ENCODE measurements around the gene OSBPL7. TPM values are rescaled to one million over a fixed set of nuclear protein-coding genes. Genes with fewer than 3 reads are reported as not detected.
A peak's percentile ranks its signal among the peaks of the same experiment; 100 is the strongest.

Gene OSBPL7
- total and polyA plus RNA-seq, 2 of the 13 experiments (the other 11 are each of a cell fraction or from before 2014, with no cell fraction given) = 4.7 to 6.6 TPM

GRCh38 chr17:47850692-47851573, 29.3 kb upstream of the OSBPL7 start, which contains the start of gene SP6 (continued):
- TF ChIP-seq ARID5B (CRISPR knock-in tag; IDR thresholded peaks at IDR 0.05) (peak; percentile 73), BATF2 (CRISPR knock-in tag; IDR thresholded peaks at IDR 0.05) (no peak), SKIL (CRISPR knock-in tag; IDR thresholded peaks at IDR 0.05; ENCODE audit: borderline replicate concordance) (peak; percentile 63), ISX (CRISPR knock-in tag; conservative IDR thresholded peaks at IDR 0.05) (no peak), AKNA (CRISPR knock-in tag; IDR thresholded peaks at IDR 0.05; ENCODE audit: borderline replicate concordance) (no peak), ZSCAN25 (CRISPR knock-in tag; IDR thresholded peaks at IDR 0.05) (peak; percentile 71), PAWR (CRISPR knock-in tag; IDR thresholded peaks at IDR 0.05; ENCODE audit: borderline replicate concordance) (peak; percentile 44; the same call in 1 of the 2 replicates)

All from HepG2 (cell line).